Parathyroid adenoma (tissue), 2 donors: ENCODE results near the gene DPYSL5.

Experiments
- H2AFZ ChIP-seq: fragments of 300-600 bp; sonication (generic); one replicate; pipeline ENCODE4 v1.7.0; 2017; ENCODE audit warnings: antibody characterized with exemption, mild to moderate bottlenecking
- H3K27ac ChIP-seq: fragments of 300-600 bp; sonication (generic); one replicate; pipeline ENCODE4 v1.7.0; 2017
- H3K27me3 ChIP-seq: fragments of 300-600 bp; sonication (generic); one replicate; pipeline ENCODE4 v1.7.0; 2017; ENCODE audit warnings: low read length; ENCODE audit not compliant: control insufficient read depth, insufficient read depth
- H3K36me3 ChIP-seq: fragments of 300-600 bp; sonication (generic); one replicate; pipeline ENCODE4 v1.7.0; 2017; ENCODE audit warnings: low read length; ENCODE audit not compliant: control insufficient read depth, insufficient read depth
- H3K4me1 ChIP-seq: fragments of 300-600 bp; sonication (generic); one replicate; pipeline ENCODE4 v1.7.0; 2017; ENCODE audit warnings: control low read depth
- H3K4me2 ChIP-seq: fragments of 300-600 bp; sonication (generic); one replicate; pipeline ENCODE4 v1.7.0; 2017; ENCODE audit warnings: low read length
- H3K4me3 ChIP-seq: fragments of 300-600 bp; sonication (generic); one replicate; pipeline ENCODE4 v1.7.0; 2017; ENCODE audit warnings: low read depth, low read length
- H3K79me2 ChIP-seq: fragments of 300-600 bp; sonication (generic); one replicate; pipeline ENCODE4 v1.7.0; 2017; ENCODE audit warnings: control low read depth
- H3K9ac ChIP-seq: fragments of 300-600 bp; sonication (generic); one replicate; pipeline ENCODE4 v1.7.0; 2017; ENCODE audit warnings: mild to moderate bottlenecking
- H3K9me3 ChIP-seq: fragments of 300-600 bp; sonication (generic); one replicate; pipeline ENCODE4 v1.7.0; 2017; ENCODE audit warnings: low read length; ENCODE audit not compliant: control insufficient read depth
- CTCF ChIP-seq: fragments of 300-600 bp; sonication (generic); IDR thresholded peaks from one replicate; pipeline ENCODE4 v1.7.0; 2017; ENCODE audit warnings: antibody characterized with exemption, mild to moderate bottlenecking
- donor health status: primary hyperparathyroidism.

The DPYSL5 gene

GRCh38 chr2:26986576-26986975 lies 138.6 kb downstream of the DPYSL5 start:
- Histone ChIP-seq H3K79me2 (peaks cover 59% of the 10 kb centered on the region), H3K4me1 (peaks cover 30% of the 10 kb centered on the region)

GRCh38 chr2:26988058-26988860 lies 140.3 kb downstream of the DPYSL5 start:
- Histone ChIP-seq H3K27me3 (no peaks in the 10 kb centered on the region), H3K4me3 (no peak overlapping the region), H3K4me1 (peaks cover 22% of the 10 kb centered on the region), H3K9ac (no peak overlapping the region), H3K27ac (peak overlapping the region; percentile 63), H2AFZ (no peak overlapping the region), H3K9me3 (no peaks in the 10 kb centered on the region), H3K4me2 (no peak overlapping the region), H3K79me2 (peaks cover 51% of the 10 kb centered on the region), H3K36me3 (no peaks in the 10 kb centered on the region)
- TF ChIP-seq CTCF, result no peak

More at GRCh38 chr2:26986576-26986975, 138.6 kb downstream of the DPYSL5 start:
- TF ChIP-seq CTCF, result no peak
- no peak overlapping the region for H2AFZ ChIP-seq
- H3K4me2 ChIP-seq, result no peak overlapping the region
- no peaks in the 10 kb centered on the region for H3K9me3 ChIP-seq
- no peaks in the 10 kb centered on the region for H3K36me3 ChIP-seq
- H3K4me3 ChIP-seq, result no peak overlapping the region
- H3K27ac ChIP-seq, result no peak overlapping the region
- no peaks in the 10 kb centered on the region for H3K27me3 ChIP-seq
- no peak overlapping the region for H3K9ac ChIP-seq

GRCh38 chr2:26989156-26989555 lies 141.2 kb downstream of the DPYSL5 start:
- Histone ChIP-seq H3K4me1 (peaks cover 30% of the 10 kb centered on the region), H3K9ac (no peak overlapping the region), H3K9me3 (no peaks in the 10 kb centered on the region), H3K27ac (peak overlapping the region; percentile 63), H3K4me2 (no peak overlapping the region), H3K79me2 (peaks cover 47% of the 10 kb centered on the region), H2AFZ (no peak overlapping the region), H3K4me3 (no peak overlapping the region), H3K27me3 (no peaks in the 10 kb centered on the region), H3K36me3 (no peaks in the 10 kb centered on the region)
- TF ChIP-seq CTCF, result no peak

- H3K79me2 ChIP-seq, result peaks cover 27% of the 10 kb centered on the region
- H3K36me3 ChIP-seq, result no peaks in the 10 kb centered on the region
- H3K4me2 ChIP-seq, result no peak overlapping the region
- H3K27me3 ChIP-seq, result no peaks in the 10 kb centered on the region
- H3K9ac ChIP-seq, result no peak overlapping the region
- no peak for TF ChIP-seq CTCF
- no peak overlapping the region for H3K27ac ChIP-seq
- H3K9me3 ChIP-seq, result no peaks in the 10 kb centered on the region
- no peak overlapping the region for H2AFZ ChIP-seq
- H3K4me1 ChIP-seq, result peaks cover 33% of the 10 kb centered on the region
- no peak overlapping the region for H3K4me3 ChIP-seq
Observed at GRCh38 chr2:26991717-26992116, 143.8 kb downstream of the DPYSL5 start.

GRCh38 chr2:26993768-26994167 lies 145.8 kb downstream of the DPYSL5 start:
- no peak overlapping the region for H2AFZ ChIP-seq
- H3K27ac ChIP-seq, result no peak overlapping the region
- H3K4me1 ChIP-seq, result peaks cover 20% of the 10 kb centered on the region
- no peak for TF ChIP-seq CTCF
- no peak overlapping the region for H3K9ac ChIP-seq
- H3K9me3 ChIP-seq, result no peaks in the 10 kb centered on the region
- peaks cover 38% of the 10 kb centered on the region for H3K79me2 ChIP-seq
- no peak overlapping the region for H3K4me2 ChIP-seq
- no peaks in the 10 kb centered on the region for H3K36me3 ChIP-seq
- no peaks in the 10 kb centered on the region for H3K27me3 ChIP-seq
- H3K4me3 ChIP-seq, result no peak overlapping the region
